ENCODE results near the gene PCCA. TPM values are rescaled to one million over a fixed set of nuclear protein-coding genes. Genes with fewer than 3 reads are reported as not detected.
"Not testable (repeated sequence)": the region's sequence is repeated elsewhere in the genome, so short reads cannot be mapped to it uniquely, and the experiment has no call there.

The PCCA gene
- total RNA-seq, 1 donor from 2014 or later: 229 TPM

GRCh38 chr13:100254002-100254401, 165.1 kb downstream of the PCCA start:
- H3K4me1 ChIP-seq (ENCODE audit: control insufficient read depth in 3 of 3, insufficient read depth in 3 of 3, low read length in 3 of 3): no peaks in the 10 kb centered on the region
- H3K9me3 ChIP-seq (ENCODE audit: control insufficient read depth in 3 of 3, low read length in 3 of 3): no peaks in the 10 kb centered on the region
- H3K27me3 ChIP-seq (ENCODE audit: control insufficient read depth in 3 of 3, insufficient read depth in 3 of 3, low read length in 3 of 3): no peaks in the 10 kb centered on the region
- H3K9ac ChIP-seq (ENCODE audit: low read depth in 1 of 3, low read length in 3 of 3): no peak overlapping the region
- no peak overlapping the region for H3K27ac ChIP-seq (ENCODE audit: low read depth, low read length)
- H3K4me3 ChIP-seq (ENCODE audit: low read length in 3 of 3): no peak overlapping the region
- no peaks in the 10 kb centered on the region for H3K36me3 ChIP-seq (ENCODE audit: control insufficient read depth in 3 of 3, insufficient read depth in 3 of 3, low read length in 3 of 3)

GRCh38 chr13:100262404-100262803, 173.5 kb downstream of the PCCA start:
- H3K9ac ChIP-seq (ENCODE audit: low read depth in 1 of 3, low read length in 3 of 3): no peak overlapping the region

GRCh38 chr13:100266026-100266425, 177.1 kb downstream of the PCCA start:
- Histone ChIP-seq H3K27ac (ENCODE audit: low read depth, low read length) (no peak overlapping the region), H3K4me1 (ENCODE audit: control insufficient read depth in 3 of 3, insufficient read depth in 3 of 3, low read length in 3 of 3) (peaks cover 0 to 4% (median 0%) of the 10 kb centered on the region in 3 donors), H3K4me3 (ENCODE audit: low read length in 3 of 3) (no peak overlapping the region)

More at GRCh38 chr13:100262404-100262803, 173.5 kb downstream of the PCCA start:
- Histone ChIP-seq H3K27me3 (ENCODE audit: control insufficient read depth in 3 of 3, insufficient read depth in 3 of 3, low read length in 3 of 3) (no peaks in the 10 kb centered on the region), H3K4me3 (ENCODE audit: low read length in 3 of 3) (no peak overlapping the region), H3K4me1 (ENCODE audit: control insufficient read depth in 3 of 3, insufficient read depth in 3 of 3, low read length in 3 of 3) (no peaks in the 10 kb centered on the region), H3K36me3 (ENCODE audit: control insufficient read depth in 3 of 3, insufficient read depth in 3 of 3, low read length in 3 of 3) (no peaks in the 10 kb centered on the region), H3K27ac (ENCODE audit: low read depth, low read length) (no peak overlapping the region), H3K9me3 (ENCODE audit: control insufficient read depth in 3 of 3, low read length in 3 of 3) (no peaks in the 10 kb centered on the region)

GRCh38 chr13:100269837-100270236, 180.9 kb downstream of the PCCA start:
- Histone ChIP-seq H3K9me3 (ENCODE audit: control insufficient read depth in 3 of 3, low read length in 3 of 3) (no peaks in the 10 kb centered on the region), H3K27ac (ENCODE audit: low read depth, low read length) (no peak overlapping the region), H3K36me3 (ENCODE audit: control insufficient read depth in 3 of 3, insufficient read depth in 3 of 3, low read length in 3 of 3) (peaks cover 0 to 9% (median 4%) of the 10 kb centered on the region in 3 donors), H3K4me1 (ENCODE audit: control insufficient read depth in 3 of 3, insufficient read depth in 3 of 3, low read length in 3 of 3) (peaks cover 0 to 4% (median 0%) of the 10 kb centered on the region in 3 donors), H3K9ac (ENCODE audit: low read depth in 1 of 3, low read length in 3 of 3) (no peak overlapping the region), H3K4me3 (ENCODE audit: low read length in 3 of 3) (no peak overlapping the region), H3K27me3 (ENCODE audit: control insufficient read depth in 3 of 3, insufficient read depth in 3 of 3, low read length in 3 of 3) (no peaks in the 10 kb centered on the region)

More at GRCh38 chr13:100266026-100266425, 177.1 kb downstream of the PCCA start:
- Histone ChIP-seq H3K27me3 (ENCODE audit: control insufficient read depth in 3 of 3, insufficient read depth in 3 of 3, low read length in 3 of 3) (no peaks in the 10 kb centered on the region), H3K36me3 (ENCODE audit: control insufficient read depth in 3 of 3, insufficient read depth in 3 of 3, low read length in 3 of 3) (peaks cover 0 to 6% (median 4%) of the 10 kb centered on the region in 3 donors), H3K9ac (ENCODE audit: low read depth in 1 of 3, low read length in 3 of 3) (no peak overlapping the region), H3K9me3 (ENCODE audit: control insufficient read depth in 3 of 3, low read length in 3 of 3) (no peaks in the 10 kb centered on the region)

- H3K9me3 ChIP-seq (ENCODE audit: control insufficient read depth in 3 of 3, low read length in 3 of 3): no peaks in the 10 kb centered on the region
- H3K4me3 ChIP-seq (ENCODE audit: low read length in 3 of 3): no peak overlapping the region
- H3K9ac ChIP-seq (ENCODE audit: low read depth in 1 of 3, low read length in 3 of 3): no peak overlapping the region
- peaks cover 0 to 4% (median 0%) of the 10 kb centered on the region in 3 donors for H3K4me1 ChIP-seq (ENCODE audit: control insufficient read depth in 3 of 3, insufficient read depth in 3 of 3, low read length in 3 of 3)
- no peak overlapping the region for H3K27ac ChIP-seq (ENCODE audit: low read depth, low read length)
- no peaks in the 10 kb centered on the region for H3K27me3 ChIP-seq (ENCODE audit: control insufficient read depth in 3 of 3, insufficient read depth in 3 of 3, low read length in 3 of 3)
- peaks cover 0 to 14% (median 12%) of the 10 kb centered on the region in 3 donors for H3K36me3 ChIP-seq (ENCODE audit: control insufficient read depth in 3 of 3, insufficient read depth in 3 of 3, low read length in 3 of 3)
Measured at GRCh38 chr13:100273138-100273537, 184.2 kb downstream of the PCCA start.

GRCh38 chr13:100273552-100273951, 184.7 kb downstream of the PCCA start:
- Histone ChIP-seq H3K9me3 (ENCODE audit: control insufficient read depth in 3 of 3, low read length in 3 of 3) (no peaks in the 10 kb centered on the region), H3K4me1 (ENCODE audit: control insufficient read depth in 3 of 3, insufficient read depth in 3 of 3, low read length in 3 of 3) (peaks cover 0 to 4% (median 0%) of the 10 kb centered on the region in 3 donors), H3K9ac (ENCODE audit: low read depth in 1 of 3, low read length in 3 of 3) (no peak overlapping the region), H3K27me3 (ENCODE audit: control insufficient read depth in 3 of 3, insufficient read depth in 3 of 3, low read length in 3 of 3) (no peaks in the 10 kb centered on the region), H3K36me3 (ENCODE audit: control insufficient read depth in 3 of 3, insufficient read depth in 3 of 3, low read length in 3 of 3) (peaks cover 0 to 13% (median 12%) of the 10 kb centered on the region in 3 donors), H3K27ac (ENCODE audit: low read depth, low read length) (no peak overlapping the region), H3K4me3 (ENCODE audit: low read length in 3 of 3) (no peak overlapping the region)

GRCh38 chr13:100274942-100275506, 186.1 kb downstream of the PCCA start:
- Histone ChIP-seq H3K9me3 (ENCODE audit: control insufficient read depth in 3 of 3, low read length in 3 of 3) (no peaks in the 10 kb centered on the region), H3K9ac (ENCODE audit: low read depth in 1 of 3, low read length in 3 of 3) (no peak overlapping the region), H3K27ac (ENCODE audit: low read depth, low read length) (no peak overlapping the region), H3K27me3 (ENCODE audit: control insufficient read depth in 3 of 3, insufficient read depth in 3 of 3, low read length in 3 of 3) (no peaks in the 10 kb centered on the region), H3K36me3 (ENCODE audit: control insufficient read depth in 3 of 3, insufficient read depth in 3 of 3, low read length in 3 of 3) (peaks cover 0 to 9% (median 8%) of the 10 kb centered on the region in 3 donors), H3K4me3 (ENCODE audit: low read length in 3 of 3) (no peak overlapping the region), H3K4me1 (ENCODE audit: control insufficient read depth in 3 of 3, insufficient read depth in 3 of 3, low read length in 3 of 3) (peaks cover 0 to under 1% (median 0%) of the 10 kb centered on the region in 3 donors)

- Histone ChIP-seq H3K27ac (ENCODE audit: low read depth, low read length) (no peak overlapping the region), H3K27me3 (ENCODE audit: control insufficient read depth in 3 of 3, insufficient read depth in 3 of 3, low read length in 3 of 3) (no peaks in the 10 kb centered on the region), H3K9me3 (ENCODE audit: control insufficient read depth in 3 of 3, low read length in 3 of 3) (no peaks in the 10 kb centered on the region), H3K36me3 (ENCODE audit: control insufficient read depth in 3 of 3, insufficient read depth in 3 of 3, low read length in 3 of 3) (peaks cover 0 to 11% (median 9%) of the 10 kb centered on the region in 3 donors), H3K4me3 (ENCODE audit: low read length in 3 of 3) (no peak overlapping the region), H3K4me1 (ENCODE audit: control insufficient read depth in 3 of 3, insufficient read depth in 3 of 3, low read length in 3 of 3) (no peaks in the 10 kb centered on the region), H3K9ac (ENCODE audit: low read depth in 1 of 3, low read length in 3 of 3) (no peak overlapping the region)
Measured at GRCh38 chr13:100275746-100276145, 186.9 kb downstream of the PCCA start.

- no peak overlapping the region for H3K27ac ChIP-seq (ENCODE audit: low read depth, low read length)
- no peaks in the 10 kb centered on the region for H3K4me1 ChIP-seq (ENCODE audit: control insufficient read depth in 3 of 3, insufficient read depth in 3 of 3, low read length in 3 of 3)
- H3K4me3 ChIP-seq (ENCODE audit: low read length in 3 of 3): no peak overlapping the region
- no peaks in the 10 kb centered on the region for H3K27me3 ChIP-seq (ENCODE audit: control insufficient read depth in 3 of 3, insufficient read depth in 3 of 3, low read length in 3 of 3)
- H3K9me3 ChIP-seq (ENCODE audit: control insufficient read depth in 3 of 3, low read length in 3 of 3): no peaks in the 10 kb centered on the region
- H3K9ac ChIP-seq (ENCODE audit: low read depth in 1 of 3, low read length in 3 of 3): no peak overlapping the region
- H3K36me3 ChIP-seq (ENCODE audit: control insufficient read depth in 3 of 3, insufficient read depth in 3 of 3, low read length in 3 of 3): peaks cover 0 to 8% (median 0%) of the 10 kb centered on the region in 3 donors
Measured at GRCh38 chr13:100280681-100281080, 191.8 kb downstream of the PCCA start.

GRCh38 chr13:100282306-100282705, 193.4 kb downstream of the PCCA start:
- H3K4me3 ChIP-seq (ENCODE audit: low read length in 3 of 3); H3K9ac ChIP-seq (ENCODE audit: low read depth in 1 of 3, low read length in 3 of 3); H3K36me3 ChIP-seq (ENCODE audit: control insufficient read depth in 3 of 3, insufficient read depth in 3 of 3, low read length in 3 of 3); H3K27ac ChIP-seq (ENCODE audit: low read depth, low read length); H3K4me1 ChIP-seq (ENCODE audit: control insufficient read depth in 3 of 3, insufficient read depth in 3 of 3, low read length in 3 of 3); H3K9me3 ChIP-seq (ENCODE audit: control insufficient read depth in 3 of 3, low read length in 3 of 3); H3K27me3 ChIP-seq (ENCODE audit: control insufficient read depth in 3 of 3, insufficient read depth in 3 of 3, low read length in 3 of 3): not testable (repeated sequence)
